ENCODE results near the gene DEGS1. TPM values are rescaled to one million over a fixed set of nuclear protein-coding genes. Genes with fewer than 3 reads are reported as not detected.

Gene DEGS1
- total and polyA plus RNA-seq, 2 donors: 44.1 to 64.1 TPM

DNA sequence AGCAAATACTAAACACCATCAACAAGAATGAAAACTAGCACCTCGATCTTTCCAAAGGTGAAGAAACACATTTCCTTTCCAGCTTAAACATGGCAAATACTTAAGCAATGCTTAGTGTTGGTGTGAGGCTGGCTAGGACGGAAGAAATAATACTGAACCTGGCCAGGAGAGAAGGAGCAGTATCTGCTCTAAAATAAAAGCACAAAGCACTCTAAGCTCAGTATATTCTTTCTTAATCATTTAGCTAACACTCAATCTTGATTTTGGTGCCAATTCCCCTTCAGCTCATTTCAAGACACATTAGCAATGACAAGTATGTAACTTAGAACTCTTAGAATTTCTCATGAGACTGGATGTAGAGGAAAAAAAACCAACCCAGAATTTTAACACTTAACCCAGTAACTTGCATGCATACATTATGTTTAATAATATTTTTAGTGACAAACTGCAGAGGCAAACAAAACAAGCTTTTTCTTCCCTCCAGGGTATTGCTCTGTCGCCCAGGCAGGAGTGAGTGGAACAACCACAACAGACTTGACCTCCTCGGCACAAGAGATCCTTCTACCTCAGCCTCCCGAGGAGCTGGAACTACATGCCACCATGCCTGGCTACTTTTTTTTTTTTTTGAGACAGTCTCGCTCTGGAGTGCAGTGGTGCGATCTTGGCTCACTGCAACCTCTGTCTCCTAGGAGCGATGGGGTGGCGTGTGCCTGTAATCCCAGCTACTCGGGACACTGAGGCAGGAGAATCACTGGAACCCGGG is 54.3 kb downstream of the DEGS1 start:
- no peaks in the 10 kb centered on the region for H3K4me1 ChIP-seq (ENCODE audit: control insufficient read depth in 2 of 2, insufficient read depth in 2 of 2, low read length in 2 of 2)
- peaks cover 28 to 36% of the 10 kb centered on the region in 2 donors for H3K36me3 ChIP-seq (ENCODE audit: control insufficient read depth in 2 of 2, insufficient read depth in 2 of 2, low read length in 1 of 2)
- WGBS: 97% methylated on average over 11 of the region's 11 CpGs
- DNase-seq (ENCODE audit: low read depth in 6 of 9, low spot score in 9 of 9): no peak
- no peaks in the 10 kb centered on the region for H3K27me3 ChIP-seq (ENCODE audit: control insufficient read depth in 2 of 2, insufficient read depth in 1 of 2, low read length in 1 of 2)
- no peak overlapping the region for H3K4me3 ChIP-seq (ENCODE audit: low read length in 2 of 2)
- H3K27ac ChIP-seq (ENCODE audit: low read depth in 1 of 2, low read length in 1 of 2): no peak overlapping the region
- H3K9me3 ChIP-seq (ENCODE audit: control insufficient read depth in 2 of 2, insufficient read depth in 1 of 2, low read length in 1 of 2): no peaks in the 10 kb centered on the region

DNA sequence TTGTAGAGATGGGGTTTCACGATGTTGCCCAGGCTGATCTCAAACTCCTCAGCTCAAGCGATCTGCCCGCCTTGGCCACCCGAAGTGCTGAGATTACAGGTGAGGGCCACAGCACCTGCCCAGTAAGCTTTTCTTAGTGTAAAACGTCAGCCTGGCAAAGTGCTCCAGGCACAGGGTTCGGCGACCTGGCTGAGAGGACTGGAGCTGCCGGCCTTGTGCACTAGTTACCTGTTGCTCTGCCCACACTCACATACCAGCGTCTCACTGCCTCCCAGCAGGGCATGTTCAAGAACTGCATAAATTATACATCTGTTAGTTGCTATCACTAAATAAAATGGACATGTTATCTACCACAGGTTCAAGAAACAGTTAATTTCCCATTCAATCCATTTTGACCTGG is 55.2 kb downstream of the DEGS1 start:
- Histone ChIP-seq H3K27ac (ENCODE audit: low read depth in 1 of 2, low read length in 1 of 2) (no peak overlapping the region), H3K36me3 (ENCODE audit: control insufficient read depth in 2 of 2, insufficient read depth in 2 of 2, low read length in 1 of 2) (peaks cover 28 to 31% of the 10 kb centered on the region in 2 donors)
- 97% methylated on average over 9 of the region's 9 CpGs for WGBS

DNA sequence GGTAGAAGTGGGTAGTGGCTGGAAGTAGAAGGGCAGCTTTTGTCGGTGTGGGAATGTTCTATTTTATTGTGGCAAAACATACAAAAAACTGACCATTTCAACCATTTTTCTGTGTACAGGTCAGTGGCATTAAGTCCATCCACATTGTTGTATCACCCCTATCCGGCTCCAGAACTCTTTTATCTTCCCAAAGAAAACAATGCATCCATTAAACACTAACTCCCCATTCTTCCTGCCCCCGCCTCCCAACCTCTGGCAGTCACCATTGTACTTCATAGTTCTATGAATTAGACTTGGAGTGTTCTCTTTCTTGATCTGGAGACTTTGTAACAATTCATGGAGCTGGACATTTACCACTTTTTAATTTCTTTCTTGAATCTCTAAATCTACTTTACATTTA is 55.7 kb downstream of the DEGS1 start:
- Histone ChIP-seq H3K9me3 (ENCODE audit: control insufficient read depth in 2 of 2, insufficient read depth in 1 of 2, low read length in 1 of 2) (no peaks in the 10 kb centered on the region), H3K27ac (ENCODE audit: low read depth in 1 of 2, low read length in 1 of 2) (no peak overlapping the region), H3K27me3 (ENCODE audit: control insufficient read depth in 2 of 2, insufficient read depth in 1 of 2, low read length in 1 of 2) (no peaks in the 10 kb centered on the region), H3K4me3 (ENCODE audit: low read length in 2 of 2) (no peak overlapping the region), H3K36me3 (ENCODE audit: control insufficient read depth in 2 of 2, insufficient read depth in 2 of 2, low read length in 1 of 2) (peaks cover 28% of the 10 kb centered on the region in 2 donors), H3K4me1 (ENCODE audit: control insufficient read depth in 2 of 2, insufficient read depth in 2 of 2, low read length in 2 of 2) (no peaks in the 10 kb centered on the region)
- WGBS: 97% methylated on average over 3 of the region's 3 CpGs
- no peak for DNase-seq (ENCODE audit: low read depth in 6 of 9, low spot score in 9 of 9)

More for the DNA sequence above, 55.2 kb downstream of the DEGS1 start:
- H3K9me3 ChIP-seq (ENCODE audit: control insufficient read depth in 2 of 2, insufficient read depth in 1 of 2, low read length in 1 of 2): no peaks in the 10 kb centered on the region
- H3K4me3 ChIP-seq (ENCODE audit: low read length in 2 of 2): no peak overlapping the region
- no peaks in the 10 kb centered on the region for H3K4me1 ChIP-seq (ENCODE audit: control insufficient read depth in 2 of 2, insufficient read depth in 2 of 2, low read length in 2 of 2)
- DNase-seq (ENCODE audit: low read depth in 6 of 9, low spot score in 9 of 9): no peak
- no peaks in the 10 kb centered on the region for H3K27me3 ChIP-seq (ENCODE audit: control insufficient read depth in 2 of 2, insufficient read depth in 1 of 2, low read length in 1 of 2)

Other genes with a start within 250 kb of the DEGS1 start
- gene FBXO28, start 69.1 kb upstream of the DEGS1 start, total RNA-seq: 19.6 TPM
- gene FBXO28, start 69.1 kb upstream of the DEGS1 start, polyA plus RNA-seq: 18.3 TPM
- 26.8 TPM for gene NVL, start 146.9 kb downstream of the DEGS1 start, total RNA-seq
- 55.1 TPM for gene NVL, start 146.9 kb downstream of the DEGS1 start, polyA plus RNA-seq
- gene CNIH4, start 173.6 kb downstream of the DEGS1 start, total RNA-seq: 29.3 TPM
- 44.6 TPM for gene CNIH4, start 173.6 kb downstream of the DEGS1 start, polyA plus RNA-seq

Data from thymus (tissue), 11 donors.